D721Med (cell line): ENCODE data around the gene CIB2.
"Not testable (repeated sequence)": the region's sequence is repeated elsewhere in the genome, so short reads cannot be mapped to it uniquely, and the experiment has no call there.

Experiments used
- DNase-seq: peaks from one replicate; pipeline ENCODE4 v3.0.0; 2011; ENCODE audit warnings: low spot score; ENCODE audit not compliant: insufficient read length
- FAIRE-seq: peaks from 2 replicates; lab custom pipeline; 2011; peaks lifted over from hg19 to GRCh38; lab: Jason Lieb, UNC
- TF ChIP-seq, protein P1 (sequence below): IDR thresholded peaks from 2 replicates; pipeline ENCODE4 v1.5.1; 2012; ENCODE audit warnings: mild to moderate bottlenecking, control low read depth; ENCODE audit not compliant: insufficient read depth; ENCODE audit errors: missing control alignments

Gene CIB2

DNA sequence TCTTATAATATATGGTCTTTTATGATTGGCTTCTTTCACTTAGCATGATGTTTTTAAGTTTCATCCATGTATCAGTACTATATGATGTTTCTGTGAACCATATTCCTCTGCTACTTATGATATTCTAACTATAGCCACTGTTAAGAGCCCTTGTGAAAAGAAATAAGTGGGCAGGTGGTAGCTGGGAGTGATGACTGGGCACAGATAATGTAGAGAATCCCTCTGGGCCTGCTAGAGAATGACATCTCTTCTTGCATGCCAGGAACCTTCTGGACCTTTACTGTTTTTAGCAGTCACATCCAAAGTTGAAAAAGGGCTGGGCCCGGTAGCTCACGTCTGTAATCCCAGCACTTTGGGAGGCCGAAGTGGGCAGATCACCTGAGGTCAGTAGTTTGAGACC, 28.1 kb upstream of the CIB2 start:
- TF ChIP-seq, protein P1, sequence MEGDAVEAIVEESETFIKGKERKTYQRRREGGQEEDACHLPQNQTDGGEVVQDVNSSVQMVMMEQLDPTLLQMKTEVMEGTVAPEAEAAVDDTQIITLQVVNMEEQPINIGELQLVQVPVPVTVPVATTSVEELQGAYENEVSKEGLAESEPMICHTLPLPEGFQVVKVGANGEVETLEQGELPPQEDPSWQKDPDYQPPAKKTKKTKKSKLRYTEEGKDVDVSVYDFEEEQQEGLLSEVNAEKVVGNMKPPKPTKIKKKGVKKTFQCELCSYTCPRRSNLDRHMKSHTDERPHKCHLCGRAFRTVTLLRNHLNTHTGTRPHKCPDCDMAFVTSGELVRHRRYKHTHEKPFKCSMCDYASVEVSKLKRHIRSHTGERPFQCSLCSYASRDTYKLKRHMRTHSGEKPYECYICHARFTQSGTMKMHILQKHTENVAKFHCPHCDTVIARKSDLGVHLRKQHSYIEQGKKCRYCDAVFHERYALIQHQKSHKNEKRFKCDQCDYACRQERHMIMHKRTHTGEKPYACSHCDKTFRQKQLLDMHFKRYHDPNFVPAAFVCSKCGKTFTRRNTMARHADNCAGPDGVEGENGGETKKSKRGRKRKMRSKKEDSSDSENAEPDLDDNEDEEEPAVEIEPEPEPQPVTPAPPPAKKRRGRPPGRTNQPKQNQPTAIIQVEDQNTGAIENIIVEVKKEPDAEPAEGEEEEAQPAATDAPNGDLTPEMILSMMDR: no peak
- FAIRE-seq (no peak), DNase-seq (no peak)

DNA sequence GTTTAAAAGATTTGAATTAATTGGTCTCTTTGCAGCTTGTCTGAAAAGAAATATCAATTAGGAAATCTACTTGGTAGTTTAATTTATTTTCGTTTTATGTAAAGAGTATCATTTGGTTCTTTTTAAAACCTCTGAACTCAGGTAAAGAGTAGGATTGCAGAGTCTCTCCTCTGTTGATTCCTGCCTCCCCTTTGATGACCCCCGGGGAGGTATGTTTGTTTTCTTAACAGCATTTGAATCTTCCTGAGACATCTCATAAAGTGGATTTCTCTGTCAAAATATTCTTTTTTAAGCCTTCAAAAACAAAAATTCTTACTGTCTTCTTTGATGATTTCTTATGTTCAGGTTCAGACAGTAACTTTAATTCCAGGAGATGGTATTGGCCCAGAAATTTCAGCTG, 26.0 kb upstream of the CIB2 start:
- TF ChIP-seq, protein P1: no peak
- no peak for DNase-seq
- FAIRE-seq: no peak

DNA sequence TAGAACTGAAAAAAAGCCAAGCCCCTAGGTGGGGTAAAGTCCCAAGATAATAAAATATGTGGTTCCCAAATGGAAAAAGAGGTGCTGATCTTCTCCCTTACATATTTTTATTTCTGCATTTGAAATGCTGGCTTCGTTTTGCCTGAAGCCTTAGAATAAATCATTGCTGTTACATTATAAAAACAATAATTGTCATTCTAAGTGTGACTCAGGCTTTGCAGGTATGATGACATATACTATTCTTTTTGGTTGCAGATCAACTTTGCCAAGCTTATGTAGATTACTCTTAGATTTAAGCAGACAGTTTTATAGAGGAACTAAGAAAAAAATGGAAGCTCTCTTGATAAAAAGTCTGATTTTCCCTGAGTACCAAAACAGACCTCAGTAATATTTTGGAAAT, 25.4 kb upstream of the CIB2 start:
- FAIRE-seq: no peak
- TF ChIP-seq, protein P1: no peak
- no peak for DNase-seq

DNA sequence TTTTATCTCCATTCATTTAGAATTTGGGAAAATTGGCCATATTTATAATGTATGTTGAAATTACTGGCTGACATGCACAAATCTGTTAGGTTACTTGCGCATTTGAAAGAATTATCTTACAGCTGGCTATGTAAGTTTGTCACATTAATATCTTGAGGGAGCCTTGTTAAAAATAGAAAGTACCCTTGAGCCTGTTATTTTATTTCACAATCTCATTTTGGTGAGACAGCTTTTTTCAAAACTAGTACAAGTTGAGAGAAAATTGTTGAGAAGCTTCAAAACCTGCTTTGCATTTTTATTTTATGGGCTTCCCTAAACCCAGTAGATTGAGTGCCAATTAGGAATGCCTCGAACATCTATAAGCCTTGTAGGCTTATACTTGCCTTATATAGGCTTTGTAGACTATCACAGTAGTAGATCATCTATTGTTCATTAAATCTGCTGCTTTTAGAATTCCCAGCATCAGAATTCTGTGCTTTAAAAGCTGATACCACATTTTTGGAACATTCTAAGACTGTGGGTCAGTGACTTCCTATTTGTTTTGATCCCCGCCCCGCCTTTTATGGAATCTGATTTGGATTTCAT, 24.2 kb upstream of the CIB2 start:
- FAIRE-seq (no peak), DNase-seq (no peak)
- TF ChIP-seq, protein P1: no peak

- DNase-seq: no peak
- no peak for FAIRE-seq
- TF ChIP-seq, protein P1: no peak
These were observed 23.7 kb upstream of the CIB2 start for GRCh38 chr15:78154955-78155354.

DNA sequence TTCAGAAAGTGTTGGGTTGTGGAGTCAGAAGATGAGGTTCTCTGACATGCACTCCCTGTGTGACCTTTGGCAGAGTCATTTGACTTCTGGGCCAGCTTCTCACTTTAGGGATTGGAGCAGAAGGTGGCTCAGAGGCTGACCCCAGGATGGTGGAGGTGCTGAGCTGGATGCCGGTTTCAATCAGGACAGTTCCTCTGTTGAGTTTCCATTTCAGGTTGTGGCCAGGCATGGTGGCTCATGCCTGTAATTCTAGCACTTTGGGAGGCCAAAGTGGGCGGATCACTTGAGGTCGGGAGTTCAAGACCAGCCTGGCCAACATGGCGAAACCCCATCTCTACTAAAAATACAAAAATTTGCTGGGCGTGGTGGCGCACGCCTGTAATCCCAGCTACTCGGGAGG, 19.8 kb upstream of the CIB2 start:
- DNase-seq, FAIRE-seq: not testable (repeated sequence)

GRCh38 chr15:78149805-78150751, 18.8 kb upstream of the CIB2 start:
- DNase-seq (no peak), FAIRE-seq (no peak)
- TF ChIP-seq, protein P1: no peak
